ENCODE data around the gene DLG2.

The DLG2 gene

DNA sequence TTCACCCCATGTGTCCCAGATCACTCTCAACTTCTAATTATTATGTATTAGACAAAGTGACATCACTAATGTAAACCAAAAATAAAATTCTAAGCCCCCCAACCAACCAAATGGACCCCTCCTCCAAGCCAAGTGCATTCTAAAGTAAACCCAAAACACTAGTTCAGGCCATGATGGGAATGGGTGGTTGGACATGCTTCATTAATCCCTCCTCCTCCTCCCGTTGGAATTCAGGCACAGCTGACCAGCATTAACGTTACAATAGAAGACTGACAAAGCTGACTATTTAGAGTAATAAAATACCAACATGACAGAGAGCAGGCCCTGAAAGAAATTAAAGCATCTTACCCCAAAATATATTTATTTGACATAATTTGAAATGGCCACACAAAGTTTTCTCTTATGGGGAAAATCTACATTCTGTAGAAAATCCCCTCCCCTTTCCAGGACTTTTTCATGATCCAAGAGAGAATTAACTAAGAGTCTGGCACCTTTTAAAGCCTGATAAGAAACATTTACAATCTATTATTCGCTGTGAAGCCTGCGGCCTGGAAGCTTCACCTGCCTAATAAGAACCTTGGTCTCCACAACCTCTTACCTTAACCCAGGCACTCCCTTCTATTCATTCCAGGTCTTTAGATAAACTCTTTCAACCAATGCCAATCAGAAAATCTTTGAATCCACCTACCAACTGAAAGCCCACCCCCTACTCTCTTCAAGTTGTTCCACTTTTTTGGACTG is 1392.5 kb downstream of the DLG2 start:
- no peak for DNase-seq

DNA sequence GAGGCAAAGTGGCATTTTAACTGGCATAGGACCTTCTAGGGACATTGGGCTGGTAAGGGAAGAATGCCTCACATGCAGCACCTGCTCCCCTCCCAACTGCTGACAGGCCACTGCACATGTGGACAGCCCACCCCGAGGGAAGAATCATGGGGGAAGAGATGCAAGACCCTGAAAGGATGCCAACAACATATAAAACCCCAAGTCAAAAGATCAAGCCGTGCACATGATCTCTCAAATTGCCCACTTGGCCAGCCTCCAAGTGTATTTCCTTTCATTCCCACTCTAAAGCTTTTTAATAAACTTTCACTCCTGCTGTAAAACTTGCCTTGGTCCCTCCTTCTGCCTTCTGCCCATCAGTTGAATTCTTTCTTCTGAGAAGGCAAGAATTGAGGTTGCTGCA is 1393.1 kb downstream of the DLG2 start:
- DNase-seq: no peak

DNA sequence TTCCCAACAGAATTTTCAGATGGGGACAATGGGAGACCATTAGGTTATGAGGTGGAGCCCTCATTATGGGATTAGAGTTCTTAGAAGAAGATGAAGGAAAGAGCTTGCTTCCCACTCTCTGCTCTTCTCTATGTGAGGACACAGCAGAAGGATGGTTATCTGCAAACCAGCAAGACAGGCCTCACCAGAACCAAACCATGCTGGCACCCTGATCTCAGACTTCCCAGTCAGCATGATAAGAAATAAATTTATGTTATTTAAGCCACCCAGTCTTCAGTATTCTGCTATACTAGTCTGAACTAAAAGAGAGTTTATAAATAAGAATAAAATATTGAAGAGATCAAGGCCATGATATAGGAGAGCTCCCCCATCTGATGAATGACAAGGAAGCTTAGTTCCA is 1394.6 kb downstream of the DLG2 start:
- no peak for DNase-seq

DNA sequence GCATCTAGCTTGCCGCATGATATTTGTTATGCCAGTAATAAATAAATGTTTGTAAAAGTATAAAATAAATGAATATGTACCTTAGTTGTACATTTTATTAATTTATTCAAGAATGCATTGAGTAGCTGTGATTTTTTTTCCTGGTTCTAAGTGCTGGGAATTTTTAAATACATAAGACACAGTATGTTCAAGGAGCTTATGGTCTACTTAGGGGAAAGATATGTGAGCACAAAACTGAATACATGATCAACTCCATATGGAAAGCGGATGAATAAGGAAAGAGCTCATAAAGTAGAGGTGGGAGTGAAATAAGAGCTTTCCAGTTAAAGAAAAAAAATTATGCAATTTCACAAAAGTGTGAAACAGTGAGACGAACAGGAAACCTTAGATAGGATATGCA is 1396.7 kb downstream of the DLG2 start:
- DNase-seq: no peak

DNA sequence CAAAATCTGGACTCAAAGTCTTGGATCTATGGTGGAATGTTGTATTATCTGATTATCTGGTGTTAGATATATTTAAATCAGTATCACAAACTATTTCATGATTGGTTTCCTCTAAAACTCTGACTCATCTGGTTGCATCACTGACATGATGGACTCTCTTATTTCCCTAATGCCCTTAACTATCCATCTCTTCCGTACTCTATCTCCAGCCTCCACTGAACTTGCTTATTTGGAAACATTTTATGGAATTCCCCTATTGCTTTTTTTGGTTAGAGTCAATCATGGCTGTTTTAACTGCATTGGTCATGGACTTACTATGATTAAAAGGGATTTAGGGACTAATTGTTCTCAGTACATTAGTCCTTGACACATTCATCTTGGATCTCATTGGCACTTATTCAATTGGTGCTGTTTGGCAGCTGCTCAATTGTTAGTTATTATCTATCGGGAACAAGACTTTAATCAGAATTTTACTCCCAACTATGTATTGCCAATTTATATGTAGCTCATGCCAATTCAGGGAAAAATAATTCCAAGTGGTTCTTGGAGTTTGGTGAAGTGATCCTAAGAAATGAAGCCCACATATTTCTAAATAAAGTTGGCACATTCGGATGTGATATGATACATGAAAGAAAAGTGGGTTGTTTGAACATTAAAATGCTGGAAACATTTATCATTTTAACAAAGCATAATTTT is 1399.0 kb downstream of the DLG2 start:
- no peak for DNase-seq

DNA sequence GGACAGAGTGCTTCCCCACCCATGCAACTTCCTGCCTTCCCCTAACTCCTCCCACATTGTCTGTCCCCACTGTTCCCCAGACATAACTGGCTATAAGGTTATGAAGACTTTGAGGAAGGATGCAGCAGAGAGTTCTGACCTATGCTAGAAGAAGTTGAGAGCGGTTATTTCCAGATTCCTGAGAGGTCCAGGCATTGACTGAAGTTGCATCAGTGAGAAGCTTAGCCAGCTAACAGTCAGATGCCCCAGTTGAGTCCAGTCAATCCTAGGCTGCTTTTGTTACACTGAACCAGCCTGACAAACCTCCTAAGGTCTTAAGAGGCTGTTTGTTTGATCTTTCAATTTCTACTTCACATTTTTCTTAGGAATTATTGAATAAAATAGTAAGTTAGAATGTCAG is 1403.1 kb downstream of the DLG2 start:
- DNase-seq: no peak

DNA sequence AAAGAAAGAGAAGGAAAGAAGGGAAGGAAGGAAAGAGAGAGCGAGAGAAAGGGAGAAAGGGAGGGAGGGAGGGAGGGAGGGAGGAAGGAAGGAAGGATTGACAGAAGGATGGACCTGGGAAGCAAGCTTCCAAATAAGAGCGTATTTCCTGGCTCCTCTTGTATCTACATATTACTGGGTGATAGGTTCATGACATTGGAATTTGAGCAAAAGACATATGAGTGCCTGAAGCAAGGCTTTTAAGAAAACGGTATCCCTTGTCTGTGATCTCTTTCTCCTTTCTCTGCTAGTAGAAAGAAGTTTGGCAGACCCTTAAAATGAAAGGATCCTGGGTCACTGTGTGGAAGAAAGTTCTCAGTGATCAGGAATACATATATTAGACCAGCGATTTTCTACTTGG is 1408.8 kb downstream of the DLG2 start:
- no peak for DNase-seq

DNA sequence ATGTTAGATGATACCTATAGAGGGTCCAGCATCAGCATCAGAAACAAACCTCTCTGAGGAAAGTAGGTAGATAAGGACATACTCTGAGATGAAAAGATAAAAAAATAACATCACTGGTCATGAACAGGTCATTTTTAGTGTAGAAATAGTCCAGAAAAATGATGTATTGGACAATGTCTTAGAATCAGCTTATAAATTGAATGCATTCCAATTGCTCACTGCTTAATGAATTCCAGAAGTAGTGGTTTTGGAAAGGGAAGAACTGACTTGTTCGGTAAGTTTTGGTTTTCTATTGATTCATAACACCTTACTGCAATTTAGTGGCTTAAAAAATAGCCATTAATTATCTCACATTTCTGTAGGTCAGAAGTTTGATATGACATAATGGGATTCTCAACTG is 1411.5 kb downstream of the DLG2 start:
- no peak for DNase-seq

DNA sequence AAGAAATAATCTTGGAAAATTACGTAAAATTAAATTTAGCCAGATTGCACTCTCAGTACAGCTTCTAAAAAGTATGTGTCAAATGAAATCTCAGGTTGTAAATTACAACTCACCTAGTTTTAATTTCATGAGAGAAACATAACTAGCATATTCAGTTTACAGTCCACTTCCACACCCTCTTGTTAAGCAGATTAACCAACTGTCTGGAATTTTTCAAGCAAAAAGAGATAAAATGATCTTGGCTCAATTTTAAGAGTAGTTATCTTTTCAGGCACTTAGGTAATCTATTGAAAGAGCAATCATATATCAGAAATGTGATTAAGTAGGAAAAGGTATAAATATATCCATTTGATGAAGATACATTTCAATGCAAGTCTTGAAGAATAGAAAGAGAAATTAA is 1412.6 kb downstream of the DLG2 start:
- no peak for DNase-seq

DNA sequence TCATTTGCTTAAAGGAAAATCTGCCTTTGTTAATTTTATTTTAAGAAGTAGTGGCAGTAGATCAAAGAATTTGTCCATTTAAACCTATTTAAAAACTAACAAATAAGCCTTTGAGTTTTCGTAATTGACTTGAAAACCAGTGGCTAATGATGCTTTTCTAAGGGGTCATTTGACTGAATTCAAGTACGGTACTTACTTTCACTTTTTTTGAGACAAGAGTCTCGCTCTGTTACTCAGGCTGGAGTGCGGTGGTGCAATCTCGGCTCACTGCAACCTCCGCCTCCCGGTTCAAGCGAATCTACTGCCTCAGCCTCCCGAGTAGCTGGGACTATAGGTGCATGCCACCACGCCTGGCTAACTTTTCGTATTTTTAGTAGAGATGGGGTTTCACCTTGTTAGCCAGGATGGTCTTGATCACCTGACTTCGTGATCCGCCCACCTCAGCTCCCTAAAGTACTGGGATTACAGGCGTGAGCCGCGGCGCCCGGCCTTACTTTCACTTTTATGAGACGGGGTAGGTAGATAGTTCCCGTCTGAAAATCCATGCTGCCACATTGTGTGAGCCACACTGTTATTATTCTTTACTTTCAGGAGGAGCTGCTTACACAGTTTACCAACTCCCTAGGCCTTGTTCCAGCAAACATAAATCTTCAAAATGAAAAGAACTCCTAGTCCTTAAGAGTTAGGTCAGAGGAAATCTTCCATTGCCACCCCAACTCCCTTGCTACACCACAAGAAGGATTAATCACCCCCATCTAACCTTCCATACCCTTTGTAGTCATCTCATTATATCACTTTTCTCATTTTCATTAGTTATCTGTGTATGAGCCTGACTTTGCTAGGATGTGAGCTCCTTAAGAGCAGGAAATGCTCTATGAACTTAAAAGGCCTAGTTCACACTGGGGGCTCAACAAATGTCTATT is 1414.4 kb downstream of the DLG2 start:
- no peak for DNase-seq

DNA sequence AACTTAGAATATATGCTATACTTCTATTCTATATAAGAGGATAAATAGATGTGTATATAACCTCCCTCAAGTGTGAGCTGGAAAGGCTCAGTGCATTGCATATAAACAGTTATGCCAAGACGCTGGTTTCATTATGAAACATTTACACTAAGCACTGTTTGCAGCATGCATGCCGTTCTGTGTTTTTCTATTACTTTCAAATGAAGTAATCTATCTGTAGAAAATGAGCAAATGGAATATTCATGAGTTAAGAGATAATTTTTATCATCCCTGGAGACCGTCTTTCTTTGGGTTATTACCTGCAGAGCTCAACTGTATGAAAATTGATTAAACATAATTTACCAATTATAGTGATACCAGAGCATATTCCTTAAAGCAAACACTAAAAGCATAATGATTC is 1415.2 kb downstream of the DLG2 start:
- no peak for DNase-seq

DNA sequence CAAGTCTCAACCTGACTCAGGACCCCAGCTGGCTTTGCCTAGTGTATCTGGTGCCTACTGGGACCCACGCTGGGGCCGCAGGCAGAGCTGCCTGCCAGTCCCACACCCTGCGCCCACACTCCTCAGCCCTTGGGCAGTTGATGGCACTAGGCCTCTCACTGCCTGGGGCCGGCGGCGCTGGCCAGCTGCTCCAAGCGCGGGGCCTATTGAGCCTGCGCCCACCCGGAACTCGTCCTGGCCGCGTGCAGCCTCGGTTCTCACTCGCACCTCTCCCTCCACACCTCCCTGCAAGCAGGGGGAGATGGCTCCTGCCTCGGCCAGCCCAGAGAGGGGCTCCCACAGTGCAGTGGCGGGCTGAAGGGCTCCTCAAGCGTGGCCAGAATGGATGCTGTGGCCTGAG is 1432.4 kb downstream of the DLG2 start:
- no peak for DNase-seq

DNA sequence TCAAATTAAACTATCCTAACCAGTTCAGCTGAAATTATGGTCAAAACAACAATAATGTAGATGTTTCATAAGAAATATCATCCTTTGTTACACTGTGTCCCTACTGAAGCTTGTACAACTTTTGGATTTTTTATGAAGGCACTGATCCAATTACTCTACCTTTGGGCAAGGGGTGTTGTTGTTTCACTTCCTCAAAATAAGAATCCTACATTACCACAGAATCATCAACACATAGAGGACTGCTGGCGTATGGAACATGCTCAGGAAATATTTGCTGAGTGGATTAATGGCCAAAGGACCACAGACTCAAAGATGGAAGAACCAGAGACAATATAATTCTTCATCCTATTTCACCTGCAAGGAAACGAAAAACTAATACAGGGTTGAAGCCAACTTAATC is 1433.4 kb downstream of the DLG2 start:
- no peak for DNase-seq

DNA sequence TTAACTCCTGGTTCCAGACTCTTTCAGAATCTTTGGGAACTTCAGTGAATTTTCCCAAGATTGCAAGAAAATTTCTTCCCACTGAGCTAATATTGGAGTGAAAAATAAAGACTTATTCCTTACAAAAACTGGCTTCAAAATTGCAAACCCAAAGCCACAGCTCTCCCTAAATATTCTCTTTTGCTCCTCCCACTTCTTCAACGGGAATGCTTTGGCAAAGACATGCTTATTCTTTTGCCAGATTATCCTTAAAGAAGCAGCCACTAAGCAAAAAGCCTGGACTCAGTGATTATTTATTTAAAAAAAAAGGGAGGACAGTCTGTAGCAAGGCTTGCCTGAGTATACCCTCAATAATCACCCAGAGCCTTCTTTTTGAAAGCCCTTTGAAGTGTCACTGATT is 1438.6 kb downstream of the DLG2 start:
- no peak for DNase-seq

DNA sequence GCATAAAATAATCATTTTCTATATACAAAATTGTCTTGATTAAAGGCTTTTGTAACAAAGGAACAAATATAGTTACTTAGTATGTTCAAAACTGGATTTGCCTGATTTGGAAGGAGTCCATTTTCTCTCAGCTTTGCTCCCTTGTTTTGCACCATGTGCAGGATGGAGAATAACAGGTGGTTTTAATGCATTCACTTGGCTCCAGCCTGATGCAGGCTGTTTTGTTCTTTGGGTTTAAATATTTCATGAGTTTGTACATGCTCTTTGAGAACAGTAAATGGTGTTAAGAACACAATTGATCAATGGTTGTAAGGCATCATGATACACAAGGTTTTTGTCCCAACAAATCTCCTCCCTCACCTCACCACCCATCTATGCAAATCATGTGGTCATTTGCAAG is 1454.1 kb downstream of the DLG2 start:
- DNase-seq: no peak

DNA sequence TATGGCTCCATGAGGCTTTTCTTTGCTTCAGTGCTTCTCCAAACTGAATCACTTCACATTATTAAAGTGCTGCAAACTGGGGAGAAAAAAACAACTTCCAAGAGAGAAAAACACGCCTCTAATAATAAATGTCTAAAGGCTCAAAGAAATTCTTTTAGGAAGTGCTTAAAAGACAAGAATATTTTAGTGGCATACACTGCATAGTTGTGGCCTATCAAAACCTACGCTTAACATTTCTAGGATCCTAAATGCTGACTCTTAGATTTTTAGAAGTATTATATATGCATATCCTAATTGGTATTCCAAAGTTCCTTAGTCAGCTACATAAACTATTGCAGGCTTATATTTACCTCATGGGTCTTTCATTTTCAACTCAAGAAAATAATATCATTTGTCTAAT is 1462.0 kb downstream of the DLG2 start:
- DNase-seq: no peak

DNA sequence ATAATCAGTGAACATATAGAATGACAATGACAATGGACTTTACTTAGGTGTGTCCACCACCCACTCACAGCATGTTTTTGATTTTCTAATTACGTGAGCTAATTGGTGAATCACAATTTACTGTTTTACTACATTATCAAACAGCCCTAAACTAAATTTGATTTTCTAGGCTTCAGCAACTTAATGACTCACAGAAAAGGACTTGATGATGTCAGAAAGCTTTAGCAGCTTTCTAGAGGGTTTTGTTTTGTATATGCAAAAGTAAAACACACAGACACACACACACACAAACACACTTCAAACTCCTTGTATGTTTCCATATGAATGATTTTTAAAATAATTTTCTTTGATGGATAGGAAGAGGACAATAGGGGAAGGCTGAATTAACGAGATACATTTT is 1462.4 kb downstream of the DLG2 start:
- DNase-seq: no peak

DNA sequence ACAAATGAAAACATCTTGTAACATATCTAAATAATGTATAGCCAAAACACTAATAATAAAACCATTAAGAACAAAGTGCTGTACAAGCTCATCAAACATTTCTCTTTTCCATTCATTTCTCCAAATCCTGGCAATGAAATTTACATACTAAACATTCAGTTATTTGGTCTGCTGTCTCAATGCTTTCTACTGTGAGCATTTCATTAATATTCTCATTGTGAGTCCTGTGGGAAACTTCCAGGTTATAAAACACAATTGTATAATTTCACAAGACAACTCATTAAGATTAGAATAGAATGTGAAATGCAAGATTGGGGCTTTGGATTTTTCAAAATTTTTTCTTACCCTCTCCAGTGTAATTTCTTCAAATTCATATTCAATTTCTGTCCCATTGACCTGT is 1464.0 kb downstream of the DLG2 start:
- DNase-seq: no peak

DNA sequence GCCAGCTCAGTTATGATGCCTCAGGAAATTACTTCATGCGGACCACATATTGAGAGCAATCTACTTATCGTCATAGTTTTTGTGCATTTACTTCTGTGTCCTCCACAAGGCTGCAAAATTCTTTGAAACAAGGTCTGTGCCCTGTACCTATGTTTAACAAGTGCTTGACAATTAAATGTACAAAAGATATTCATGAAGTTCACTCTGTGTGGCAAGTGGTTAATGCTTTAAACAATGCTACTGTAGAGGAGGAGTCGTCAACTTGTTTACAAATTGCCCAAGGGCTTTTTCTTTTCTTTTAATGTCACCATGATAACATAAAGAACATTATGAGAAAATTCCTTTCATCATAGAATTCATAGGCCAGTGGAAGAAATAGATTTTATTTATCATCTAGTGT is 1469.5 kb downstream of the DLG2 start:
- no peak for DNase-seq

DNA sequence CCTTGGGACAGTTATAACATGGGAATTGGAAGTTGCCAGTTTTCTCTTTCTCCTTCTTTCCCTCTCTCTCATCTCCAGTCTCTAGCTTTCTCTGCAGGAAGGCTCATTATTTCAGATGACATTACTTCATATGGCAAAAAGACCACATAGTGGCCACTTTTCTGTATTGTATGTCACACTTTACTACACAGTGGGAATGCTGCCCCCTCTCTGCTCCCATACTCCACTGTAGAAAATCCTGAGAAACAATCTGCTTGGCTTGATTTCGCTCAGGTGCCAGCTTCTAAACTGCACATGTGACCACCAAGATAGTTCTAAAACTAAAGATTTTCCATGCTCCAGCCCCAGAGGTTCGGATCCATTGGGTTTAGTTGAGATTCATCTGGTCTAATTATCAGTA is 1480.3 kb downstream of the DLG2 start:
- no peak for DNase-seq

DNA sequence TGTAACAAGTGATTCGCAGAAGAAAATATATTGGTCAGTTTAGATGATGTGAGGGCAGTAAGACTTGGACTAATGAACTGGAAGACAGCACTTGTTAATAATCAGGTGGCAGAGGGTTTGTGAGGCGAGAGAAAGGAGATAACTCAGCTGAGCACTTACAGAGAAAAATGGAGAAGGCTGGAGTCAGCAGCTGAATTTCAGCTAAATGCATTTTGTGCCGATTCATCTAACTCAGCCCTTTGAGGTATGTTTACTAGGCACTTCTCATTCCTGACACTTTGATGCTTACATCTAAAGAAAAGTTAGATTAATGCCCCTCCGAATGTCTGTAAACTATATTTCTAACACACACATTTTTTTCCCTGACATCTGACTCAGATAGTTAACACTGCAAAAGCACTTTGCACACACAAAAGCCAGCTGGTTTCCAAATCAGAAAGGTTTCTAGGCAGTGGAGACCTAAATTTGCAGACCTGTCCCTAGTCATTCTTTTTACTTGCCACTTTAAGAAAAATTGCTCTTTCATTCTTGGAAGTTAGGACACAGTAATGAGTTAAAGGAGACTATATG is 1481.4 kb downstream of the DLG2 start:
- DNase-seq: peak; percentile 46

DNA sequence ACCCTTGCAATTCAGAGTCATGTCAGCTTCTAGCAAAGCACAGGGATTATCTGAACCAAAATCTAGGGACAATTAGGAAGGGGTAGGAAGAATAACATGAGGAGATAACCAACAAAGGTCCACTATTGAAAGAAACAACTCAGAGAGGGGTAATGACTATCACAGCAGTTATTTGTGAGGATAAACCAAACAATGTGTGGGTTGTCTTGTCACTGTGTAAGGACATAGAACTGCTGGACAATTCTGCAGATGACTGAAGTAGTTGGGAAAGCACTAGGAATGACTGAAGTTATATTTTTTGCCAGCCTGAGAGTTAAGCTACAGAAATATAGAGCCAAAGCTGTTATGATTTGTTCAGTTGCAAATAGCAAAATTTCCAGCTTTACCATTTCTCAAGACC is 1482.6 kb downstream of the DLG2 start:
- peak; percentile 41 for DNase-seq

DNA sequence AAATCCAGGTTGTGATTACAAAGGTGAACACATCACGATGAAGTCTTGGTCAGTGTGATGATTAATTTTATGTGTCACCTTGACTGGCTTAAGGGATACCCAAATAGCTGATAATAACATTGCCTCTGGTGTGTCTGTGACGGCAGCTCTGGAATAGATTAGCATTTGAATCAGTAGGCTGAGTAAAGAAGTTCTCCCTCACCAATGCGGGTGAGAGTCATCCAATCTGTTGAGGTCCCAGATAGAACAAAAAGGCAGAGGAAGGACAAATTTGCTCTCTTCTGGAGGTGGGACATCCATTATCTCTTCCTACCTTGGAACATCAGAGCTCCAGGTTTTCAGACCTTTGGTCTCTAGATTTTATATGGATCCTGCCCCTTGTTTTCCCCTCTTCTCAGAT is 1484.7 kb downstream of the DLG2 start:
- DNase-seq: no peak

Measured in midbrain (tissue), 1 donor.